T-helper 1 cell treated with Interleukin-12 subunit alpha and Interleukin-12 subunit beta and Interleukin-4 antibody, amounts not matched to agents 30 μg/mL and 1 μg/mL, for 36 hours (primary cell): ENCODE results near the gene RRAGB.
"Not testable (repeated sequence)": the region's sequence is repeated elsewhere in the genome, so short reads cannot be mapped to it uniquely, and the experiment has no call there.

Source experiments
- H3K27ac Mint-ChIP-seq: one replicate; pipeline ENCODE4 v1.8.0; 2021; ENCODE audit warnings: mild to moderate bottlenecking, mixed read lengths
- H3K27me3 Mint-ChIP-seq: one replicate; pipeline ENCODE4 v1.8.0; 2021; ENCODE audit warnings: low read depth, mixed read lengths
- H3K36me3 Mint-ChIP-seq: one replicate; pipeline ENCODE4 v1.8.0; 2021; ENCODE audit warnings: low read depth, mixed read lengths
- H3K4me1 Mint-ChIP-seq: one replicate; pipeline ENCODE4 v1.8.0; 2021; ENCODE audit warnings: low read depth, mixed read lengths
- H3K4me3 Mint-ChIP-seq: one replicate; pipeline ENCODE4 v1.8.0; 2021; ENCODE audit warnings: mild to moderate bottlenecking, moderate library complexity, mixed read lengths
- H3K9me3 Mint-ChIP-seq: one replicate; pipeline ENCODE4 v1.8.0; 2021; ENCODE audit warnings: mixed read lengths

RRAGB gene

GRCh38 chrX:55738969-55739368 is 21.4 kb downstream of the RRAGB start:
- Mint-ChIP-seq H3K27ac (no peak overlapping the region), H3K9me3 (peaks cover 9% of the 10 kb centered on the region), H3K27me3 (no peaks in the 10 kb centered on the region), H3K36me3 (peaks cover 23% of the 10 kb centered on the region), H3K4me3 (no peak overlapping the region), H3K4me1 (no peaks in the 10 kb centered on the region)

DNA sequence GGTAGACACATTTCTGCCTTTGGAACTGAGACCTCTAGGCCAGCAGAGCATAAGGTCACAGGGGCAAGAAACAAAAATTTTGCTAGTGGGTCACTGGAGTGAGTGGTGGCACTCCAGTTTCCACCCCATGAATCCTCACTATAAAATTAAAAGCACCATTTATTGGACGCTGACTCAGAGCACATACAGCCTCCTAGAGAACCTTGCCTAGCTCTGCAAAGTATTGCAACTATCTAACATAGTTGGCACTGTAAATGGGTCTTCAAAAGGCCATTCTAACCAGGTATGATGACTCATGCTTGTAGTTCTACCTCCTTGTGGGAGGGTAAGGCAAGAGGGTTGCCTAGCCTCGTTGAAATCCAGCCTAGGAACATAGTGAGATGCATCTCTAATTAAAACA is 25.1 kb downstream of the RRAGB start:
- no peak overlapping the region for H3K4me3 Mint-ChIP-seq
- H3K36me3 Mint-ChIP-seq, result peaks cover 14% of the 10 kb centered on the region
- H3K27me3 Mint-ChIP-seq, result no peaks in the 10 kb centered on the region

DNA sequence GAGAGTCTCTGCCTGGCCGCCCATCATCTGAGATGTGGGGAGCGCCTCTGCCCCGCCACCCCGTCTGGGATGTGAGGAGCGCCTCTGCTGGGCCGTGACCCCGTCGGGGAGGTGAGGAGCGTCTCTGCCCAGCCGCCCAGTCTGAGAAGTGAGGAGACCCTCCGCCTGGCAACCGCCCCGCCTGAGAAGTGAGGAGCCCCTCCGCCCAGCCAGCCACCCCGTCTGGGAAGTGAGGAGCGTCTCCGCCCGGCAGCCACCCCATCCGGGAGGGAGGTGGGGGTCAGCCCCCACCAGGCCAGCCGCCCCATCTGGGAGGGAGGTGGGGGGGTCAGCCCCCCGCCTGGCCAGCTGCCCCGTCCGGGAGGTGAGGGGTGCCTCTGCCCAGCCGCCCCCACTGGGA is 30.9 kb downstream of the RRAGB start:
- H3K27me3 Mint-ChIP-seq, result not testable (repeated sequence)

More for the DNA sequence above, 25.1 kb downstream of the RRAGB start:
- H3K27ac Mint-ChIP-seq, result no peak overlapping the region
- H3K4me1 Mint-ChIP-seq, result no peaks in the 10 kb centered on the region
- H3K9me3 Mint-ChIP-seq, result no peaks in the 10 kb centered on the region

DNA sequence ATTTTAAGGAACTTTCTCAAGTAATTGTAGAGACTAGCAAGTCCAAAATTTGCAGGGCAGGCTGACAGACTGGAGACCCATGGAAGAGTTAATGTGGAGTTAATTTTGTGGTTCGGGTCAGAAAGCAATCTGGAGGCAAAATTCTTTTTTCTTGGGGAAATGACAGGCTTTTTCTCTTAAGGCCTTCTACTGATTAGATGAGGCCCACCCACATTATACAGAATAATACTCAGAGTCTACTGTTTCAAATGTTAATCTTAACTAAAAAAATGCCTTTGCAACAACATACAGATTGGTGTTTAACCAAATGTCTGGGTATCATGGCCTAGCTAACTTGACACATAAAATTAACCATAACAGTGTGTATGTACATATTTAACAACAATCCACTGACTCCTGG is 32.7 kb downstream of the RRAGB start:
- Mint-ChIP-seq H3K36me3 (peaks cover 8% of the 10 kb centered on the region), H3K9me3 (no peaks in the 10 kb centered on the region), H3K27me3 (no peaks in the 10 kb centered on the region), H3K4me1 (no peaks in the 10 kb centered on the region), H3K27ac (no peak overlapping the region), H3K4me3 (no peak overlapping the region)

More for the DNA sequence above, 30.9 kb downstream of the RRAGB start:
- H3K27ac Mint-ChIP-seq, H3K9me3 Mint-ChIP-seq, H3K4me1 Mint-ChIP-seq, H3K4me3 Mint-ChIP-seq: not testable (repeated sequence)
- peaks cover 13% of the 10 kb centered on the region for H3K36me3 Mint-ChIP-seq

GRCh38 chrX:55754861-55755294 is 37.3 kb downstream of the RRAGB start:
- H3K36me3 Mint-ChIP-seq, result peaks cover 15% of the 10 kb centered on the region
- H3K4me1 Mint-ChIP-seq, result no peaks in the 10 kb centered on the region
- no peaks in the 10 kb centered on the region for H3K9me3 Mint-ChIP-seq
- no peaks in the 10 kb centered on the region for H3K27me3 Mint-ChIP-seq
- H3K4me3 Mint-ChIP-seq, result no peak overlapping the region
- H3K27ac Mint-ChIP-seq, result no peak overlapping the region

DNA sequence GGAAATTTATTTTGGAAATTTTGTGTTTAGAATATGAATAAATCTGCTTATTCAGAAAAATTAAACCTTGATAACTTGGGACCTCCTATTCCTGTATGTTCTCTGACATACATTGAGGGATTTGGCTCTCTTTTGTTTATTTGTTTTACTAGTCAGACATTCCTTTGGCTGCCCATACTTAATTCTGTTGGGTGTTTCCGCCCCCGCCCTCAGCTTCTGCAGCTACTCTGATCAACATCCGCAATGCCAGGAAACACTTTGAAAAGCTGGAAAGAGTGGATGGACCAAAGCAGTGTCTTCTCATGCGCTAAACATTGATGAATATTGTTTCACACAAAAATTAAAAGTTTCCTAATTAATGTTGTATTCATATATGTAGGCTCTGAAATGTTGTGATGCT is 40.5 kb downstream of the RRAGB start:
- no peak overlapping the region for H3K27ac Mint-ChIP-seq
- H3K27me3 Mint-ChIP-seq, result no peaks in the 10 kb centered on the region
- H3K9me3 Mint-ChIP-seq, result no peaks in the 10 kb centered on the region
- no peak overlapping the region for H3K4me3 Mint-ChIP-seq
- no peaks in the 10 kb centered on the region for H3K4me1 Mint-ChIP-seq
- peaks cover 20% of the 10 kb centered on the region for H3K36me3 Mint-ChIP-seq

GRCh38 chrX:55759478-55759877 is 41.9 kb downstream of the RRAGB start:
- Mint-ChIP-seq H3K36me3 (peaks cover 23% of the 10 kb centered on the region), H3K9me3 (no peaks in the 10 kb centered on the region), H3K27me3 (no peaks in the 10 kb centered on the region), H3K27ac (no peak overlapping the region), H3K4me3 (no peak overlapping the region), H3K4me1 (no peaks in the 10 kb centered on the region)

DNA sequence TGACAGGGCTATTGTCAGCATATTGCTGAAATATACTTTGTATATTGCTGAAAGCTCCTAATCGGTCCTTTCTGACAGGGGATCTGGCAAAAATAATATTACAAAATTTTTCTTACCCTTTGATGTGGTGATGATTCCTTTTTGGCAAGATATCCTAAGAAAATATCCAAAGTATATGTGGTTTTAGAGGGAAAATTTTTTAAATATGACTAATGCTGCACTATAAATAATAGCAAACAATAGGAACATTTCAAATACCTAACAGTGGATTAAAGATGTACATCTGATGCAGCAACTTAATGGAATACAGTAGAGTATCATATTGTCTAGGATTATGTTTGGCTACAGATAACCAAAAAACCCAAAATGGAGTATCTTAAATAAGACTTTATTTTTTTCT is 49.6 kb downstream of the RRAGB start:
- peaks cover 3% of the 10 kb centered on the region for H3K36me3 Mint-ChIP-seq
- no peak overlapping the region for H3K27ac Mint-ChIP-seq
- H3K4me3 Mint-ChIP-seq, result no peak overlapping the region
- no peaks in the 10 kb centered on the region for H3K27me3 Mint-ChIP-seq
- H3K9me3 Mint-ChIP-seq, result no peaks in the 10 kb centered on the region
- no peaks in the 10 kb centered on the region for H3K4me1 Mint-ChIP-seq

DNA sequence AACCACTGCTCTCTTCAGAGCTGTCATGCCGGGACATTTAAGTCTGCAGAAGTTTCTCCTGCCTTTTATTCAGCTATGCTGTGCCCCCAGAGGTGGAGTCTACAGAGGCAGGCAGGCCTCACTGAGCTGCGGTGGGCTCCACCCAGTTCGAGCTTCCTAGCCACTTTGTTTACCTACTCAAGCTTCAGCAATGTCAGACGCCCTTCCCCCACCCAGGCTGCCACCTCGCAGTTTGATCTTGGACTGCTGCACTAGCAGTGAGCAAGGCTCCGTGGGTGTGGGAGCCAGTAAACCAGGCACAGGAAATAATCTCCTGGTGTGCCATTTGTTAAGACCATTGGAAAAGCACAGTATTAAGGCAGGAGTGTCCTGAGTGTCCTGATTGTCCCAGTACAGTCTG is 56.9 kb downstream of the RRAGB start:
- H3K36me3 Mint-ChIP-seq, H3K4me1 Mint-ChIP-seq: not testable (repeated sequence)

GRCh38 chrX:55777596-55777995 is 60.0 kb downstream of the RRAGB start:
- Mint-ChIP-seq H3K4me1 (no peaks in the 10 kb centered on the region), H3K4me3 (no peak overlapping the region), H3K36me3 (peaks cover 2% of the 10 kb centered on the region), H3K27ac (no peak overlapping the region), H3K9me3 (no peaks in the 10 kb centered on the region), H3K27me3 (no peaks in the 10 kb centered on the region)

More for the DNA sequence above, 56.9 kb downstream of the RRAGB start:
- H3K9me3 Mint-ChIP-seq, H3K27me3 Mint-ChIP-seq, H3K27ac Mint-ChIP-seq, H3K4me3 Mint-ChIP-seq: not testable (repeated sequence)

DNA sequence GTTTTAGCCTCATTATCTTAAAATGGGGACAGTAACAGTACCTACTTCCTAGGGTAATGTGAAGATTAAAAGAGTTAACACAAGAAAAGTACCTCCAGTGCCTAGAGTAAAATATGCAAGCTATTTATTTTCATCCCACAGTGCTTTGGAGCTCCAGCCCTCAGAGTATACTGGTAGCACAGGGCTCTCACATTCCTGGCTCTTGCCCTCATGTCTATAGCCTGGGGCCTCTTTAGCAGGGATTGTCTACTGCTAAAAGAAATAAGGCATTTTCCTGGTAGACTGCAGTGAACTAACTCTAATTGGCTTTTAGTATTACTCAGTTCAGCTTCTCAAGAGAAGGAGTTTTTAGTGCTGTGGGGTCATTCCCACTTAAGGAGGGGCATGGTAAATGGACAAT is 60.8 kb downstream of the RRAGB start:
- no peaks in the 10 kb centered on the region for H3K27me3 Mint-ChIP-seq

DNA sequence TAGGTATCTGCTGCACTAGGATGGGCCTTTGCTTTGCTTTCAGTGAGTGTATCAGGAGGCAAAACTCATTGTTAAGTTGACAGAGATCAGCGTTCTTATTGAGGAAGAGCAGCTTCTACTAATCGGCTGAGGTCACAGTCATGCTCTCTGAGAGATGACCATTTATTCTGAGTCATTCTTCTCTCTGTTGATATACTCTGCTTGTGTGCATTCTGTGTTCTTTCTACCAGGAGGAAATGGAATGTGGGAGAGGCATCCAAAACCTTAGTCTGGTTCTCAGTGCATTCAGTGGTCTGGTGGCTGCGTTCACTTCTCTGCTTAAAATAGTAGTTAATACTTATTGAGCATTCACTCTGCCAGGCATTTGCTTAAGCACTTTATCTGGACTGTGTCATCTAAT is 66.2 kb downstream of the RRAGB start:
- Mint-ChIP-seq H3K27ac (no peak overlapping the region), H3K9me3 (peaks cover 4% of the 10 kb centered on the region), H3K36me3 (no peaks in the 10 kb centered on the region), H3K27me3 (no peaks in the 10 kb centered on the region), H3K4me3 (no peak overlapping the region), H3K4me1 (no peaks in the 10 kb centered on the region)

More for the DNA sequence above, 60.8 kb downstream of the RRAGB start:
- no peak overlapping the region for H3K4me3 Mint-ChIP-seq
- H3K9me3 Mint-ChIP-seq, result no peaks in the 10 kb centered on the region
- H3K27ac Mint-ChIP-seq, result no peak overlapping the region
- peaks cover 2% of the 10 kb centered on the region for H3K36me3 Mint-ChIP-seq
- no peaks in the 10 kb centered on the region for H3K4me1 Mint-ChIP-seq

DNA sequence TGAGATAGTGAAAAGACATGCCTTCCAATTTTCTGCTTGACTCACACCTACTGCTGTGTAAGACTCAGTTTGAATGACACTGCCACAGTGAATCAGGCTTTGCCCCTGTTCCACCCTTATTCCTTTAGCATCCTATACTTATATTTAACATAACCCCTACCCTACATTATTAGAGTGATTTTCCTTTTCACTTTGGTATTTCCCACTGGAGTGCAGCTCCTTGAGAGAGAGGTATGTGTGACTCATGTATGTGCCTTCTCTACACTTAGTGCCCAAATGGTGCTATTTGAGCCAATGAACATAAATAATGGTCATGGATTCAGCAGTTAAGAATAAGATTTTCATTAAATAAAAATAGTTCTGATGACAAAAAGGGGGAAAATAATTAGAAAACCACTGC is 69.5 kb downstream of the RRAGB start:
- Mint-ChIP-seq H3K27me3 (no peaks in the 10 kb centered on the region), H3K4me3 (no peak overlapping the region), H3K36me3 (no peaks in the 10 kb centered on the region), H3K9me3 (peaks cover 4% of the 10 kb centered on the region), H3K4me1 (no peaks in the 10 kb centered on the region), H3K27ac (no peak overlapping the region)

GRCh38 chrX:55787727-55788126 is 70.2 kb downstream of the RRAGB start:
- Mint-ChIP-seq H3K9me3 (peaks cover 4% of the 10 kb centered on the region), H3K27me3 (no peaks in the 10 kb centered on the region), H3K4me3 (no peak overlapping the region), H3K27ac (no peak overlapping the region), H3K36me3 (no peaks in the 10 kb centered on the region), H3K4me1 (no peaks in the 10 kb centered on the region)

GRCh38 chrX:55794405-55794804 is 76.9 kb downstream of the RRAGB start:
- Mint-ChIP-seq H3K9me3 (no peaks in the 10 kb centered on the region), H3K27ac (no peak overlapping the region), H3K36me3 (no peaks in the 10 kb centered on the region), H3K27me3 (no peaks in the 10 kb centered on the region), H3K4me3 (no peak overlapping the region), H3K4me1 (no peaks in the 10 kb centered on the region)

DNA sequence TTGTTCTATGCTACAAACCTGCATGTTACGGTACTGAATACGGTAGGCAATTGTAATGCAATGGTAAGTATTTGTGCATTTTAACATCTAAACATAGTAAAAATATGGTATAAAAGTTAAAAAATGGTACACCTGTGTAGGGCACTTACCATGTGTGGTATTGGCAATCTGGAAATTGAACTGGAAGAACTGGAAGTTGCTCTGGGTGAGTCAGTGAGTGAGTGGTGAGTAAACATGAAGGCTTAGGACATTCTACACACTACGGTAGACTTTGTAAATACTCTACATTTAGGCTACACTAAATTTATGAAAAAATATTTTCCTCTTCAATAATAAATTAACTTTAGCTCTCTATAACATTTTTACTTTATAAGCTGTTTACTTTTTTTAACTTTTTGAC is 78.9 kb downstream of the RRAGB start:
- Mint-ChIP-seq H3K4me3 (no peak overlapping the region), H3K36me3 (no peaks in the 10 kb centered on the region), H3K27ac (no peak overlapping the region), H3K9me3 (no peaks in the 10 kb centered on the region), H3K4me1 (no peaks in the 10 kb centered on the region), H3K27me3 (no peaks in the 10 kb centered on the region)
